ENCODE results near the gene CCND1.

Gene CCND1

GRCh38 chr11:69640260-69640994 is 529 bp upstream of the CCND1 start:
- no peak overlapping the region for H3K4me3 ChIP-seq (ENCODE audit: low read depth, low read length)
- TF ChIP-seq CTCF (IDR thresholded peaks at IDR 0.05; ENCODE audit: insufficient read depth, low read depth, low read length, missing control alignments), result no peak
- no peak for DNase-seq (ENCODE audit: low read depth)

GRCh38 chr11:69641681-69642548 is 959 bp downstream of the CCND1 start:
- no peak for TF ChIP-seq CTCF (IDR thresholded peaks at IDR 0.05; ENCODE audit: insufficient read depth, low read depth, low read length, missing control alignments)
- peak overlapping the region; percentile 42; the same call in 1 of the 2 replicates for H3K4me3 ChIP-seq (ENCODE audit: low read depth, low read length)
- no peak for DNase-seq (ENCODE audit: low read depth)

GRCh38 chr11:69642549-69642912 is 1.6 kb downstream of the CCND1 start:
- DNase-seq (ENCODE audit: low read depth), result no peak

GRCh38 chr11:69642913-69643632 is 2.1 kb downstream of the CCND1 start:
- peak overlapping the region; percentile 42 for H3K4me3 ChIP-seq (ENCODE audit: low read depth, low read length)
- TF ChIP-seq CTCF (IDR thresholded peaks at IDR 0.05; ENCODE audit: insufficient read depth, low read depth, low read length, missing control alignments), result peak; percentile 91
- DNase-seq (ENCODE audit: low read depth), result peak; percentile 80

More at GRCh38 chr11:69642549-69642912, 1.6 kb downstream of the CCND1 start:
- no peak for TF ChIP-seq CTCF (IDR thresholded peaks at IDR 0.05; ENCODE audit: insufficient read depth, low read depth, low read length, missing control alignments)
- peak overlapping the region; percentile 42 for H3K4me3 ChIP-seq (ENCODE audit: low read depth, low read length)

GRCh38 chr11:69643646-69644045 is 2.7 kb downstream of the CCND1 start:
- TF ChIP-seq CTCF (IDR thresholded peaks at IDR 0.05; ENCODE audit: insufficient read depth, low read depth, low read length, missing control alignments), result no peak
- no peak for DNase-seq (ENCODE audit: low read depth)
- no peak overlapping the region for H3K4me3 ChIP-seq (ENCODE audit: low read depth, low read length)

GRCh38 chr11:69644071-69644961 is 3.4 kb downstream of the CCND1 start:
- TF ChIP-seq CTCF (IDR thresholded peaks at IDR 0.05; ENCODE audit: insufficient read depth, low read depth, low read length, missing control alignments), result no peak
- no peak for DNase-seq (ENCODE audit: low read depth)
- H3K4me3 ChIP-seq (ENCODE audit: low read depth, low read length), result no peak overlapping the region
